Neuronal stem cell (in vitro differentiated cells): ENCODE results near the gene ZNF19.
"Not testable (repeated sequence)": the region's sequence is repeated elsewhere in the genome, so short reads cannot be mapped to it uniquely, and the experiment has no call there.

Experiments
- DNase-seq: peaks from one replicate; pipeline ENCODE4 v3.0.0-alpha.2; 2013; ENCODE audit warnings: low spot score
- H2AFZ ChIP-seq: one replicate; pipeline ENCODE4 v1.6.1; 2013; ENCODE audit warnings: mild to moderate bottlenecking, low read length, inconsistent platforms
- H2AK5ac ChIP-seq: 2 replicates; pipeline ENCODE4 v1.6.1; 2013; ENCODE audit warnings: low read depth, mild to moderate bottlenecking, inconsistent platforms, low read length, moderate library complexity, mixed read lengths
- H2BK120ac ChIP-seq: 2 replicates; pipeline ENCODE4 v1.6.1; 2013; ENCODE audit warnings: low read depth, mild to moderate bottlenecking, inconsistent platforms, low read length, moderate library complexity, mixed read lengths
- H2BK12ac ChIP-seq: one replicate; pipeline ENCODE4 v1.6.1; 2013; ENCODE audit warnings: low read length, inconsistent platforms
- H2BK15ac ChIP-seq: 2 replicates; pipeline ENCODE4 v1.6.1; 2013; ENCODE audit warnings: mild to moderate bottlenecking, low read length, inconsistent platforms, mixed read lengths
- H2BK5ac ChIP-seq: one replicate; pipeline ENCODE4 v1.6.1; 2013; ENCODE audit warnings: inconsistent platforms, mild to moderate bottlenecking, low read length, moderate library complexity
- H3K14ac ChIP-seq: one replicate; pipeline ENCODE4 v1.6.1; 2013; ENCODE audit warnings: low read length, inconsistent platforms
- H3K18ac ChIP-seq: 2 replicates; pipeline ENCODE4 v1.6.1; 2013; ENCODE audit warnings: low read length, inconsistent platforms
- H3K23ac ChIP-seq: 2 replicates; pipeline ENCODE4 v1.6.1; 2013; ENCODE audit warnings: low read depth, mild to moderate bottlenecking, mixed read lengths, low read length, inconsistent platforms; ENCODE audit not compliant: poor library complexity
- H3K27ac ChIP-seq: replicated peaks from 3 replicates; pipeline ENCODE4 v1.5.1; 2013; ENCODE audit warnings: low read length, inconsistent platforms
- H3K27me3 ChIP-seq, 3 experiments: 2 replicates each; pipeline ENCODE4 v1.6.1; 2013; ENCODE audit warnings: low read length in 3 of 3, mild to moderate bottlenecking in 2 of 3, inconsistent platforms in 1 of 3, low read depth in 1 of 3, mixed read lengths in 1 of 3, moderate library complexity in 1 of 3; ENCODE audit not compliant: control insufficient read depth in 3 of 3, insufficient read depth in 3 of 3
- H3K36me3 ChIP-seq, 2 donors: replicated peaks in 1 of 2; 2 replicates each; pipeline ENCODE4 v1.6.1; 2013; ENCODE audit warnings: low read length in 2 of 2; ENCODE audit not compliant: control insufficient read depth in 2 of 2, insufficient read depth in 2 of 2
- H3K4ac ChIP-seq: 2 replicates; pipeline ENCODE4 v1.6.1; 2013; ENCODE audit warnings: inconsistent platforms, mild to moderate bottlenecking, low read length, moderate library complexity
- H3K4me1 ChIP-seq, 2 donors: 1 replicate in 1 of 2; 2 replicates in 1 of 2; pipeline ENCODE4 v1.6.1; 2013; ENCODE audit warnings: low read length in 2 of 2, low read depth in 1 of 2; ENCODE audit not compliant: control insufficient read depth in 2 of 2, insufficient read depth in 1 of 2
- H3K4me2 ChIP-seq: one replicate; pipeline ENCODE4 v1.6.1; 2013; ENCODE audit warnings: mild to moderate bottlenecking, low read length, inconsistent platforms; ENCODE audit not compliant: insufficient read depth, poor library complexity, severe bottlenecking
- H3K4me3 ChIP-seq, 2 donors: 2 replicates each; pipeline ENCODE4 v1.5.1; 2013; ENCODE audit warnings: low read length in 2 of 2, mild to moderate bottlenecking in 2 of 2, inconsistent platforms in 1 of 2, moderate library complexity in 1 of 2
- H3K79me1 ChIP-seq: one replicate; pipeline ENCODE4 v1.6.1; 2013; ENCODE audit warnings: low read depth, mild to moderate bottlenecking, inconsistent platforms, low read length, moderate library complexity
- H3K9ac ChIP-seq: one replicate; pipeline ENCODE4 v1.6.1; 2013; ENCODE audit warnings: mild to moderate bottlenecking, low read depth, low read length, inconsistent platforms; ENCODE audit not compliant: poor library complexity
- H3K9me3 ChIP-seq, 2 donors: replicated peaks in 1 of 2; 2 replicates each; pipeline versions ENCODE3 to v1.6.1; 2013; ENCODE audit warnings: low read length in 2 of 2, mild to moderate bottlenecking in 2 of 2, inconsistent platforms in 1 of 2, low read depth in 1 of 2, mixed read lengths in 1 of 2, moderate library complexity in 1 of 2; ENCODE audit not compliant: control insufficient read depth in 2 of 2, insufficient read depth in 1 of 2
- H4K8ac ChIP-seq: one replicate; pipeline ENCODE4 v1.6.1; 2013; ENCODE audit warnings: low read depth, mild to moderate bottlenecking, inconsistent platforms, low read length, moderate library complexity
- H4K91ac ChIP-seq: one replicate; pipeline ENCODE4 v1.6.1; 2013; ENCODE audit warnings: low read length, low read depth, mild to moderate bottlenecking, inconsistent platforms; ENCODE audit not compliant: poor library complexity
- WGBS, 2 donors: extraction: QIAGEN DNeasy Blood & Tissue Kit; methylation state at CpG; one replicate each; pipeline ENCODE4 v1.1.7; 2013; ENCODE audit warnings: missing lambda C conversion rate in 2 of 2, mixed read lengths in 1 of 2; ENCODE audit not compliant: insufficient read length in 2 of 2, insufficient replicate concordance in 1 of 2; ENCODE audit errors: extremely low coverage in 2 of 2; 5-methylcytosine and 5-hydroxymethylcytosine counted together

ZNF19 gene

DNA sequence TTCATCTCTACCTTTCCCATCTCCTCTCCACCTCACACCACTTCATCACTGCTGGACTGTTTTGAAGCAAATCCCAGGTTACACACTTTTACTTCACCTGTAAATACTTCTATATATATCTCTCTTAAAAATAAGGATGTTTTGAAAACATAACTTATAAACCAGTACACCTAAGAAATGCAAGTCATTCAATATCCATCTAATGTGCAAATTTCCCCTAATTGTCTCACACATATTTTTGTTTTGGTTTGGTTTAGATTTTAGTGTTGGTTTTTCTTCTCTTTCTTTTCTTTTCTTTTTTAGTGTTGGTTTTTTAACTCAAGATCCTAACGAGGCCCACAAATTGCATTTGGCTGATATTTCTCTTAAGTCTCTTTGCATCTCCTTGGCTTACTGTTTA is 17.9 kb upstream of the ZNF19 start:
- no peak overlapping the region for H3K4me3 ChIP-seq
- no peak overlapping the region for H3K4ac ChIP-seq
- H3K9ac ChIP-seq: no peak overlapping the region
- H2BK120ac ChIP-seq: no peak overlapping the region
- no CpG with 5 or more reads among the region's 1 CpG for WGBS, 2 donors
- no peak overlapping the region for H3K4me2 ChIP-seq
- H3K27ac ChIP-seq: no peak overlapping the region
- no peak overlapping the region for H2AFZ ChIP-seq
- no peak overlapping the region for H4K8ac ChIP-seq
- H3K23ac ChIP-seq: no peak overlapping the region
- no peak overlapping the region for H2BK12ac ChIP-seq
- H3K4me1 ChIP-seq: no peaks in the 10 kb centered on the region
- H2BK5ac ChIP-seq: no peak overlapping the region
- H2BK15ac ChIP-seq: no peak overlapping the region
- DNase-seq: no peak
- no peaks in the 10 kb centered on the region for H3K36me3 ChIP-seq
- H4K91ac ChIP-seq: no peak overlapping the region
- no peak overlapping the region for H3K18ac ChIP-seq
- H3K9me3 ChIP-seq: no peaks in the 10 kb centered on the region
- H3K79me1 ChIP-seq: no peaks in the 10 kb centered on the region
- H3K14ac ChIP-seq: no peak overlapping the region
- H2AK5ac ChIP-seq: no peak overlapping the region
- H3K27me3 ChIP-seq: no peaks in the 10 kb centered on the region

DNA sequence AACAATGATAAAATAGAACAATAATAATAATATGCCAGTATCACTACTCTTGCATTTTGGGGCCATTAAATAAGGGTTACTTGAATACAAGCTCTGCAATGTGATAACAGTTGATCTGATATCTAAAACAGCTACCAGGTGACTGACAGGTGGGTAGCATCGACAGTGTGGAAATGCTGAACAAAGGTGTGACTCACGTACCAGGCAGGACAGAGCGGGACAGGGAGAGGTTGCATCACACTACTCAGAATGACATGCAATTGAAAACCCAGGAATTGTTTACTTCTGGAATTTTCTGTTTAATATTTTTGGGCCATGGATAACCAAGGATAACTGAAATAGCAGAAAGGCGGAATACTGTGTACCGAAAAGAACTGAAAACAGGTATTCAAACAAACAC is 15.8 kb upstream of the ZNF19 start:
- H3K4me2 ChIP-seq: no peak overlapping the region
- DNase-seq: no peak
- no peak overlapping the region for H3K14ac ChIP-seq
- H3K79me1 ChIP-seq: no peaks in the 10 kb centered on the region
- H2BK5ac ChIP-seq: no peak overlapping the region
- H2AK5ac ChIP-seq: no peak overlapping the region
- H2AFZ ChIP-seq: no peak overlapping the region
- no peak overlapping the region for H3K4me3 ChIP-seq
- H3K27ac ChIP-seq: no peak overlapping the region
- no CpG with 5 or more reads among the region's 5 CpGs for WGBS, 2 donors
- H2BK12ac ChIP-seq: no peak overlapping the region
- H3K23ac ChIP-seq: no peak overlapping the region
- no peaks in the 10 kb centered on the region for H3K36me3 ChIP-seq
- H3K4me1 ChIP-seq: no peaks in the 10 kb centered on the region
- no peak overlapping the region for H4K8ac ChIP-seq
- H2BK15ac ChIP-seq: no peak overlapping the region
- H3K27me3 ChIP-seq: no peaks in the 10 kb centered on the region
- no peak overlapping the region for H3K9ac ChIP-seq
- H3K4ac ChIP-seq: no peak overlapping the region
- H2BK120ac ChIP-seq: no peak overlapping the region
- no peaks in the 10 kb centered on the region for H3K9me3 ChIP-seq
- no peak overlapping the region for H4K91ac ChIP-seq
- no peak overlapping the region for H3K18ac ChIP-seq

DNA sequence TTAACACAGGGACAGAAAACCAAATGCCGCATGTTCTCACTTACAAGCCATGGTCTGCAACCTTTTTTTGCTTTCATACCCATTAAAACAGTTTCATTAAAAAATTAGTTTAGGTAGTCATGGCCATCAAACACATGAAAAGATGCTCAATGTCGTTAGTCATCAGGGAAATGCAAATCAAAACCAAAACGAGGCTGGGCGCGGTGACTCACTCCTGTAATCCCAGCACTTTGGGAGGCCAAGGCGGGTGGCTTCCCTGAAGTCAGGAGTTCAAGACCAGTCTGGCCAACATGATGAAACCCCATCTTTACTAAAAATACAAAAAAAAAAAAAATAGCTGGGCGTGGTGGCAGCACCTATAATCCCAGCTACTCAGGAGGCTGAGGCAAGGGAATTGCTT is 14.9 kb upstream of the ZNF19 start:
- H3K27me3 ChIP-seq, H4K8ac ChIP-seq, H4K91ac ChIP-seq, H3K9ac ChIP-seq, H3K9me3 ChIP-seq, H2BK15ac ChIP-seq, H3K18ac ChIP-seq, H3K4me3 ChIP-seq, H2AK5ac ChIP-seq, H3K4ac ChIP-seq, H3K4me2 ChIP-seq, H2AFZ ChIP-seq, H3K27ac ChIP-seq, H3K23ac ChIP-seq, H3K79me1 ChIP-seq, H2BK12ac ChIP-seq, H3K14ac ChIP-seq, H3K4me1 ChIP-seq, H2BK120ac ChIP-seq, H2BK5ac ChIP-seq, H3K36me3 ChIP-seq, DNase-seq: not testable (repeated sequence)
- no CpG with 5 or more reads among the region's 7 CpGs for WGBS, 2 donors

DNA sequence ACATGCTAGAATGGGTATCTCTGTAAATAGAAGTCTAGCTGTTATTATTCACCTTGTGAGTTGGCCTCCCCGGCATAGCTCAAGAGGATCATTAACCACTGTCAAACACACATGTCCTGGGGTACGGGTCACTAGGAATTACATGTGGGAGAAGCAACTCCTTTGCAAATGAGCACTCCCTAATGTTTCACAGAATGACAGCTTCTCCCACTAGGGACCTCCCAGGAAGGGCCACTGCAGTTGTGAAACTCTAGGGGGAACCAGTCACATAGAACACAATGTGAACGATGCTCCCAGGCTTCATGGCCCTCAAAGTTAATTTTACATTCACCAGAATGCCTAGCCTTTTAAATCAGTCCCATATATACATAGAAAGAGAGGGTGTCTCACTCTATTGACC is 12.4 kb upstream of the ZNF19 start:
- no peak overlapping the region for H4K8ac ChIP-seq
- no peak for DNase-seq
- no peak overlapping the region for H2BK12ac ChIP-seq

More for the DNA sequence above, 12.4 kb upstream of the ZNF19 start:
- H3K4me3 ChIP-seq: no peak overlapping the region
- no peak overlapping the region for H3K18ac ChIP-seq
- H2AFZ ChIP-seq: no peak overlapping the region
- H3K4me2 ChIP-seq: no peak overlapping the region
- H2BK5ac ChIP-seq: no peak overlapping the region
- no peak overlapping the region for H3K27ac ChIP-seq
- no peak overlapping the region for H2BK15ac ChIP-seq
- H3K23ac ChIP-seq: no peak overlapping the region
- no peak overlapping the region for H2AK5ac ChIP-seq
- no CpG with 5 or more reads among the region's 3 CpGs for WGBS, 2 donors
- H3K36me3 ChIP-seq: no peaks in the 10 kb centered on the region
- no peaks in the 10 kb centered on the region for H3K27me3 ChIP-seq
- no peak overlapping the region for H2BK120ac ChIP-seq
- H4K91ac ChIP-seq: no peak overlapping the region
- H3K4ac ChIP-seq: no peak overlapping the region
- no peaks in the 10 kb centered on the region for H3K79me1 ChIP-seq
- H3K14ac ChIP-seq: no peak overlapping the region
- no peaks in the 10 kb centered on the region for H3K4me1 ChIP-seq
- no peak overlapping the region for H3K9ac ChIP-seq
- H3K9me3 ChIP-seq: no peaks in the 10 kb centered on the region
